ENCODE measurements around the gene OCA2.

DNA sequence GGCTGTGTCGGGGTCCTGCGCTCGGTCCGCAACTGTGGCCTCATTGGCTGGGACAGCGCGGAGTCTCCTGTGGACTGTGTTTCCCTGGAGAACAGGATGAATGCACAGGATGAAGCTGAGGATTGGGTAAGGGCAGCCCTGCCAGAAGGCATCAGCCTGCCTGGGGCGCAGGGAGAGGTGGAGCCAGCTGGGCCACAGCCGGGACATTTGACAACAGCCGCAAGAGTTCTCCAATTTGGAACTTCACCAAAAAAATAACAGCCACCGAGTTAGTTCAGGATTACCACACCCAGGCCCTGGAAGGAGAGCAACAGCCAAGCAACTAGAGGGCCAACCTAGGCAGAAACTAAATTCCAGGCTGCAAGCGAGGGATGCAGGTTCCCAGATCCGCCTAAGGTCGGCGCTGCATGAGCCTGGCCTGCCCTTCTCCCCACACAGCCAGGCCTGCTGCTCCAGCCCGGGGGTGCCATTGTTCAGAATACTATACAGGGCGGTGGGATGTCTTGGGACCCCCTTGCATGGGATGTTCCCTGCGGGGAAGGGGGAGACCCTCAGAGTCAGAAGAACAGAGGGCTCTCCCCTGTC is 229.3 kb downstream of the OCA2 start:
- TF ChIP-seq, protein P1, sequence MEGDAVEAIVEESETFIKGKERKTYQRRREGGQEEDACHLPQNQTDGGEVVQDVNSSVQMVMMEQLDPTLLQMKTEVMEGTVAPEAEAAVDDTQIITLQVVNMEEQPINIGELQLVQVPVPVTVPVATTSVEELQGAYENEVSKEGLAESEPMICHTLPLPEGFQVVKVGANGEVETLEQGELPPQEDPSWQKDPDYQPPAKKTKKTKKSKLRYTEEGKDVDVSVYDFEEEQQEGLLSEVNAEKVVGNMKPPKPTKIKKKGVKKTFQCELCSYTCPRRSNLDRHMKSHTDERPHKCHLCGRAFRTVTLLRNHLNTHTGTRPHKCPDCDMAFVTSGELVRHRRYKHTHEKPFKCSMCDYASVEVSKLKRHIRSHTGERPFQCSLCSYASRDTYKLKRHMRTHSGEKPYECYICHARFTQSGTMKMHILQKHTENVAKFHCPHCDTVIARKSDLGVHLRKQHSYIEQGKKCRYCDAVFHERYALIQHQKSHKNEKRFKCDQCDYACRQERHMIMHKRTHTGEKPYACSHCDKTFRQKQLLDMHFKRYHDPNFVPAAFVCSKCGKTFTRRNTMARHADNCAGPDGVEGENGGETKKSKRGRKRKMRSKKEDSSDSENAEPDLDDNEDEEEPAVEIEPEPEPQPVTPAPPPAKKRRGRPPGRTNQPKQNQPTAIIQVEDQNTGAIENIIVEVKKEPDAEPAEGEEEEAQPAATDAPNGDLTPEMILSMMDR (conservative IDR thresholded peaks at IDR 0.05; ENCODE audit: low read length) = no peak
- no peak for TF ChIP-seq EZH2phosphoT487 (IDR thresholded peaks at IDR 0.05; ENCODE audit: borderline replicate concordance, low read depth, low read length)
